ENCODE results near the gene MLXIP. TPM values are rescaled to one million over a fixed set of nuclear protein-coding genes. Genes with fewer than 3 reads are reported as not detected.
A peak's percentile ranks its signal among the peaks of the same experiment; 100 is the strongest.

The MLXIP gene
- total and polyA plus RNA-seq, 2 of the 4 experiments (the other 2 are of a cell fraction) = 2.7 to 10.8 TPM

DNA sequence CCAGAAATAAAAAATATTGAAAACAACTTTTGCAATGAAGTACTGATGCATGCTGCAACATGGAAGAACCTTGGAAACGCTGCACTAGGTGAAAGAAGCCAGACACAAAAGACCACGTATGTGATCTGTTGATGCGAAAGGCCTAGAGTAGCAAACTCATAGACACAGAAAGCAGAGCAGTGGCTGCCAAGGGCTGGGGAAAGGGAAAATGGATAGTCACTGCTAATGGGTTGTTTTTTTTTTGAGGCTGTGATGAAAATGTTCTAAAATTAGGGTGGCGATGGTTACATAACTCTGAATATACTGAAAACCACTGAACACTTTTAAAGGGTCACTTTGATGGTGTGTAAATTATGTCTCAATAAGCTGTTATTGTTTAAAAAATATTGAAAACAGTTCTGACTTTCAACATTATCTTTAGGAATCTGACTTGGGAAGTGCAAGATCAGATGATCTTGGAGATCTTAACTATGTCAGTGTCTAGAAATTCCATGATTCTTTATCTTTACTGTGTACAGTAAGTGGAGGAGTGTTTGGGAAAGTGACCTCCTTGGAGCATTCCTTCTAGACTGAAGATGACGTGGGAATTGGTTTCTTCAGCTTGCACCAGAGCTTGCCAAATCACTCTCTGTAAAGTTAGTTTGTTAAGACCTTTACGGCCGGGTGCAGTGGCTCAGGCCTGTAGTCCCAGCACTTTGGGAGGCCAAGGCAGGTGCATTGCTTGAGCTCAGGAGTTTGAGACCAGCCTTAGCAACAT lies 12.4 kb downstream of the MLXIP start:
- in situ Hi-C loops (cut with MboI; ENCODE audit: low sequenced_read_pairs) (no loop called here), dilution Hi-C loops (cut with HindIII; ENCODE audit: low sequenced_read_pairs, unreplicated experiment) (no loop called here), intact Hi-C loops (cut with micrococcal nuclease) (no loop called here)
- Histone ChIP-seq H3K79me1 (ENCODE audit: low read depth in 1 of 2, low read length in 2 of 2) (peaks cover 46 to 86% of the 10 kb centered on the region in 2 experiments), H3K23ac (ENCODE audit: low read depth, low read length) (no peak overlapping the region), H3K18ac (ENCODE audit: low read depth, low read length) (peak overlapping the region; percentile 28; the same call in 1 of the 2 replicates), H2BK120ac (ENCODE audit: low read depth, low read length) (peak overlapping the region; percentile 76; the same call in 1 of the 2 replicates), H3K4me3 (ENCODE audit: insufficient read depth, low read depth, low read length) (no peak overlapping the region), H4K8ac (ENCODE audit: low read depth in 2 of 2, low read length in 2 of 2) (peak overlapping the region in 1 of 2 experiments; percentile 53; a peak in 2 of 4 replicates), H3K4ac (ENCODE audit: low read depth, low read length) (peak overlapping the region; percentile 76), H3K14ac (replicated peaks; ENCODE audit: low read depth, low read length) (peak overlapping the region; percentile 20; the same call in 1 of the 2 replicates), H4K20me1 (ENCODE audit: insufficient read depth, low read length) (peaks cover 71% of the 10 kb centered on the region), H2AK9ac (replicated peaks; ENCODE audit: low read depth, low read length, poor library complexity) (no peak overlapping the region), H2BK20ac (ENCODE audit: low read depth, low read length) (peak overlapping the region; percentile 55; the same call in 1 of the 2 replicates), H2AFZ (replicated peaks; ENCODE audit: low read length, poor library complexity) (no peak overlapping the region), H3K27me3 (ENCODE audit: control insufficient read depth, insufficient read depth, low read length) (no peaks in the 10 kb centered on the region), H2BK5ac (ENCODE audit: low read depth, low read length, poor library complexity, severe bottlenecking) (peak overlapping the region; percentile 87), H4K5ac (ENCODE audit: low read depth, low read length) (no peak overlapping the region), H3K36me3 (ENCODE audit: control insufficient read depth, insufficient read depth, low read length) (peaks cover 22% of the 10 kb centered on the region; the same call in 1 of the 2 replicates), H2BK15ac (ENCODE audit: low read depth, low read length) (no peak overlapping the region), H3K9me3 (ENCODE audit: control insufficient read depth, insufficient read depth, low read length) (no peaks in the 10 kb centered on the region), H3K4me1 (ENCODE audit: control insufficient read depth, insufficient read depth, low read length) (peaks cover 37% of the 10 kb centered on the region), H3K9ac (ENCODE audit: low read depth, low read length) (no peak overlapping the region), H4K91ac (ENCODE audit: insufficient read depth, low read depth, low read length) (peak overlapping the region; percentile 2; the same call in 1 of the 2 replicates), H3K27ac (ENCODE audit: insufficient read depth, low read length) (peak overlapping the region; percentile 55; the same call in 1 of the 2 replicates), H3K56ac (ENCODE audit: extremely low read depth, insufficient read depth, low read length) (peak overlapping the region; percentile 5; the same call in 1 of the 2 replicates), H2AK5ac (ENCODE audit: low read depth, low read length) (no peak overlapping the region; the same call in 1 of the 2 replicates), H3K9me1 (ENCODE audit: insufficient read depth, low read length) (peaks cover 49% of the 10 kb centered on the region), H3K4me2 (ENCODE audit: low read depth, low read length) (peak overlapping the region; percentile 48)
- BruUV-seq (replicated peaks) = no TSS peak
- ChIA-PET POLR2A (ENCODE audit: unreplicated experiment) (interaction anchor here (0.6 kb wide), 1 partner anchor 9 kb away, joined by 3 read pairs; no protein-coding TSS in a partner anchor), CTCF (interaction anchor here (0.6 kb wide), 1 partner anchor 37 kb away, joined by 3 read pairs; no protein-coding TSS in a partner anchor)
- peak; percentile 93 for ATAC-seq (ENCODE audit: low read depth)
- WGBS, 2 experiments (ENCODE audit: extremely low coverage in 2 of 2, insufficient read length in 1 of 2) = 80% methylated on average over 1 of the region's 7 CpGs; no CpG with 5 or more reads in 1 of the 2 experiments
- DNase-seq = peak; percentile 99
- TF ChIP-seq, protein P1, sequence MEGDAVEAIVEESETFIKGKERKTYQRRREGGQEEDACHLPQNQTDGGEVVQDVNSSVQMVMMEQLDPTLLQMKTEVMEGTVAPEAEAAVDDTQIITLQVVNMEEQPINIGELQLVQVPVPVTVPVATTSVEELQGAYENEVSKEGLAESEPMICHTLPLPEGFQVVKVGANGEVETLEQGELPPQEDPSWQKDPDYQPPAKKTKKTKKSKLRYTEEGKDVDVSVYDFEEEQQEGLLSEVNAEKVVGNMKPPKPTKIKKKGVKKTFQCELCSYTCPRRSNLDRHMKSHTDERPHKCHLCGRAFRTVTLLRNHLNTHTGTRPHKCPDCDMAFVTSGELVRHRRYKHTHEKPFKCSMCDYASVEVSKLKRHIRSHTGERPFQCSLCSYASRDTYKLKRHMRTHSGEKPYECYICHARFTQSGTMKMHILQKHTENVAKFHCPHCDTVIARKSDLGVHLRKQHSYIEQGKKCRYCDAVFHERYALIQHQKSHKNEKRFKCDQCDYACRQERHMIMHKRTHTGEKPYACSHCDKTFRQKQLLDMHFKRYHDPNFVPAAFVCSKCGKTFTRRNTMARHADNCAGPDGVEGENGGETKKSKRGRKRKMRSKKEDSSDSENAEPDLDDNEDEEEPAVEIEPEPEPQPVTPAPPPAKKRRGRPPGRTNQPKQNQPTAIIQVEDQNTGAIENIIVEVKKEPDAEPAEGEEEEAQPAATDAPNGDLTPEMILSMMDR (conservative IDR thresholded peaks at IDR 0.05; ENCODE audit: low read depth, low read length) = no peak
- TF ChIP-seq POLR2A (IDR thresholded peaks at IDR 0.05; ENCODE audit: low read depth, low read length) (peak; percentile 56; the same call in 1 of the 2 replicates), RFX5 (IDR thresholded peaks at IDR 0.05; ENCODE audit: low read depth, low read length) (no peak), MAFK (IDR thresholded peaks at IDR 0.05; ENCODE audit: low read depth, low read length) (no peak), MAZ (IDR thresholded peaks at IDR 0.05; ENCODE audit: borderline replicate concordance, low read depth, low read length) (no peak), CHD1 (IDR thresholded peaks at IDR 0.05; ENCODE audit: low read depth, low read length) (no peak), BHLHE40 (IDR thresholded peaks at IDR 0.05; ENCODE audit: low read depth, low read length) (peak; percentile 37; the same call in 1 of the 2 replicates), MXI1 (IDR thresholded peaks at IDR 0.05; ENCODE audit: borderline replicate concordance, low read depth, low read length) (no peak), FOS (IDR thresholded peaks at IDR 0.05; ENCODE audit: low read depth, low read length) (0 out of 2 replicates have a peak, but pooled peaks have one; percentile 8), NFE2L2 (IDR thresholded peaks at IDR 0.05; ENCODE audit: low read depth, low read length) (peak; percentile 2; the same call in 1 of the 2 replicates), RCOR1 (IDR thresholded peaks at IDR 0.05; ENCODE audit: insufficient replicate concordance, low read length) (no peak)
- TF ChIP-seq, protein P2, sequence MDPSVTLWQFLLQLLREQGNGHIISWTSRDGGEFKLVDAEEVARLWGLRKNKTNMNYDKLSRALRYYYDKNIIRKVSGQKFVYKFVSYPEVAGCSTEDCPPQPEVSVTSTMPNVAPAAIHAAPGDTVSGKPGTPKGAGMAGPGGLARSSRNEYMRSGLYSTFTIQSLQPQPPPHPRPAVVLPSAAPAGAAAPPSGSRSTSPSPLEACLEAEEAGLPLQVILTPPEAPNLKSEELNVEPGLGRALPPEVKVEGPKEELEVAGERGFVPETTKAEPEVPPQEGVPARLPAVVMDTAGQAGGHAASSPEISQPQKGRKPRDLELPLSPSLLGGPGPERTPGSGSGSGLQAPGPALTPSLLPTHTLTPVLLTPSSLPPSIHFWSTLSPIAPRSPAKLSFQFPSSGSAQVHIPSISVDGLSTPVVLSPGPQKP (IDR thresholded peaks at IDR 0.05; ENCODE audit: borderline replicate concordance, low read depth, low read length) = no peak
- TF ChIP-seq, protein P3, sequence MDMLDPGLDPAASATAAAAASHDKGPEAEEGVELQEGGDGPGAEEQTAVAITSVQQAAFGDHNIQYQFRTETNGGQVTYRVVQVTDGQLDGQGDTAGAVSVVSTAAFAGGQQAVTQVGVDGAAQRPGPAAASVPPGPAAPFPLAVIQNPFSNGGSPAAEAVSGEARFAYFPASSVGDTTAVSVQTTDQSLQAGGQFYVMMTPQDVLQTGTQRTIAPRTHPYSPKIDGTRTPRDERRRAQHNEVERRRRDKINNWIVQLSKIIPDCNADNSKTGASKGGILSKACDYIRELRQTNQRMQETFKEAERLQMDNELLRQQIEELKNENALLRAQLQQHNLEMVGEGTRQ (IDR thresholded peaks at IDR 0.05; ENCODE audit: low read depth, low read length) = no peak

All from IMR-90 (cell line).